SK-N-SH treated with all-trans-retinoic acid at 6 μM for 48 hours (cell line): ENCODE measurements around the gene ANKRD13A.

Source experiments
- ATAC-seq: fragments of 200-7000 bp; cut with Tn5 transposase; 3 replicates; pipeline ENCODE4 v1.9.1; 2020; ENCODE audit warnings: mild to moderate bottlenecking, moderate library complexity
- CSDC2 ChIP-seq: fragments of 250-450 bp; sonication (Bioruptor Pico); IDR thresholded peaks from 2 replicates; pipeline ENCODE4 v1.5.0; 2020; ENCODE audit warnings: mild to moderate bottlenecking, moderate library complexity
- ESRRG ChIP-seq: fragments of 250-450 bp; sonication (Bioruptor Pico); IDR thresholded peaks from 2 replicates; pipeline ENCODE4 v1.6.1; 2021; ENCODE audit warnings: mild to moderate bottlenecking
- GLIS3 ChIP-seq: fragments of 250-450 bp; sonication (Bioruptor Pico); IDR thresholded peaks from 2 replicates; pipeline ENCODE4 v1.5.0; 2020; ENCODE audit warnings: mild to moderate bottlenecking, moderate library complexity
- OSR1 ChIP-seq: fragments of 250-450 bp; sonication (Bioruptor Pico); IDR thresholded peaks from 2 replicates; pipeline ENCODE4 v1.8.0; 2022; ENCODE audit warnings: moderate library complexity, mild to moderate bottlenecking, inconsistent platforms
- PPARA ChIP-seq: fragments of 250-450 bp; sonication (Bioruptor Pico); IDR thresholded peaks from 2 replicates; pipeline ENCODE4 v1.5.0; 2020; ENCODE audit warnings: mild to moderate bottlenecking, borderline replicate concordance
- RARB ChIP-seq: fragments of 250-450 bp; sonication (Bioruptor Pico); IDR thresholded peaks from 2 replicates; pipeline ENCODE4 v1.8.0; 2021; ENCODE audit warnings: mild to moderate bottlenecking, moderate library complexity
- TCF4 ChIP-seq: fragments of 250-450 bp; sonication (Bioruptor Pico); IDR thresholded peaks from 2 replicates; pipeline ENCODE4 v1.8.0; 2021; ENCODE audit warnings: mild to moderate bottlenecking, moderate library complexity, borderline replicate concordance
- ZC3H10 ChIP-seq: fragments of 250-450 bp; sonication (Bioruptor Pico); IDR thresholded peaks from 2 replicates; pipeline ENCODE4 v1.5.1; 2021; ENCODE audit warnings: mild to moderate bottlenecking, moderate library complexity
- ZFP3 ChIP-seq: fragments of 250-450 bp; sonication (Bioruptor Pico); IDR thresholded peaks from 2 replicates; pipeline ENCODE4 v1.5.0; 2020; ENCODE audit warnings: mild to moderate bottlenecking, moderate library complexity
- ZFP30 ChIP-seq: fragments of 450-650 bp; formaldehyde crosslinking; IDR thresholded peaks from 2 replicates; pipeline ENCODE4 v1.5.0; 2022; ENCODE audit warnings: mild to moderate bottlenecking, moderate library complexity
- ZNF565 ChIP-seq: fragments of 450-650 bp; formaldehyde crosslinking; conservative IDR thresholded peaks from 2 replicates; pipeline ENCODE4 v1.5.0; 2020; ENCODE audit warnings: low read depth, mild to moderate bottlenecking, moderate library complexity
- ZNF70 ChIP-seq: fragments of 450-650 bp; formaldehyde crosslinking; IDR thresholded peaks from 2 replicates; pipeline ENCODE4 v1.5.0; 2020; ENCODE audit warnings: mild to moderate bottlenecking, moderate library complexity
- ZNF8 ChIP-seq: fragments of 450-650 bp; formaldehyde crosslinking; IDR thresholded peaks from 2 replicates; pipeline ENCODE4 v1.5.0; 2020; ENCODE audit warnings: mild to moderate bottlenecking, moderate library complexity
- TF ChIP-seq, protein P1 (sequence below): fragments of 250-450 bp; sonication (Bioruptor Pico); IDR thresholded peaks from 2 replicates; pipeline ENCODE4 v1.5.1; 2020; ENCODE audit warnings: low read depth, mild to moderate bottlenecking, moderate library complexity
- TF ChIP-seq, protein P2 (sequence below): fragments of 250-450 bp; sonication (Bioruptor Pico); IDR thresholded peaks from 2 replicates; pipeline ENCODE4 v1.8.0; 2021; ENCODE audit warnings: low read depth, mild to moderate bottlenecking, moderate library complexity, borderline replicate concordance
- TF ChIP-seq, protein P3 (sequence below): fragments of 250-450 bp; sonication (Bioruptor Pico); IDR thresholded peaks from 2 replicates; pipeline ENCODE4 v1.5.0; 2020; ENCODE audit warnings: mild to moderate bottlenecking, moderate library complexity

ANKRD13A gene

DNA sequence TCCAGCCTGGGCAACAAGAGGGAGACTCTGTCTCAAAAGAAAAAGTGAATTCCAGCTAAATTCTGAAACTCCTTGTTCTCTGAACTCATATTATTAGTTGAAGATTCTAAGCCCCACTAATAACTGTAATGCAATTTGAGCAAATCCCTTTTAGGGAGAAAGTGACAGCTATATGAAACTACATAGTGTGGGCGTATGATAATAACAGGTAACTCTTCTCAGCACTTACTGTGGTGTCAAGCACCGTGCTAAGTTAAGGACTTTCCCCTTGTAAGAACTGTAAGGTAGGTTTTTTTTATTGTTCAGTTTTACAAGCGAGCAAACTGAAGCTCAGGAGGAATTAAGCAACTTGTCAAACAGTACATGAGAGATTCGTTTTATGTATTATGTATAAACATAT, 5.4 kb downstream of the ANKRD13A start:
- no peak for ATAC-seq
- no peak for TF ChIP-seq GLIS3
- TF ChIP-seq, protein P1, sequence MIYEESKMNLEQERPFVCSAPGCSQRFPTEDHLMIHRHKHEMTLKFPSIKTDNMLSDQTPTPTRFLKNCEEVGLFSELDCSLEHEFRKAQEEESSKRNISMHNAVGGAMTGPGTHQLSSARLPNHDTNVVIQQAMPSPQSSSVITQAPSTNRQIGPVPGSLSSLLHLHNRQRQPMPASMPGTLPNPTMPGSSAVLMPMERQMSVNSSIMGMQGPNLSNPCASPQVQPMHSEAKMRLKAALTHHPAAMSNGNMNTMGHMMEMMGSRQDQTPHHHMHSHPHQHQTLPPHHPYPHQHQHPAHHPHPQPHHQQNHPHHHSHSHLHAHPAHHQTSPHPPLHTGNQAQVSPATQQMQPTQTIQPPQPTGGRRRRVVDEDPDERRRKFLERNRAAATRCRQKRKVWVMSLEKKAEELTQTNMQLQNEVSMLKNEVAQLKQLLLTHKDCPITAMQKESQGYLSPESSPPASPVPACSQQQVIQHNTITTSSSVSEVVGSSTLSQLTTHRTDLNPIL (CRISPR knock-in tag): no peak
- TF ChIP-seq OSR1 (CRISPR knock-in tag): no peak
- TF ChIP-seq RARB: no peak
- TF ChIP-seq ZFP30 (CRISPR knock-in tag): no peak
- TF ChIP-seq ZNF8 (CRISPR knock-in tag): no peak
- TF ChIP-seq ZC3H10: no peak
- TF ChIP-seq ZFP3: no peak
- no peak for TF ChIP-seq PPARA (CRISPR knock-in tag)
- TF ChIP-seq, all 23 proteins: peak for 0

DNA sequence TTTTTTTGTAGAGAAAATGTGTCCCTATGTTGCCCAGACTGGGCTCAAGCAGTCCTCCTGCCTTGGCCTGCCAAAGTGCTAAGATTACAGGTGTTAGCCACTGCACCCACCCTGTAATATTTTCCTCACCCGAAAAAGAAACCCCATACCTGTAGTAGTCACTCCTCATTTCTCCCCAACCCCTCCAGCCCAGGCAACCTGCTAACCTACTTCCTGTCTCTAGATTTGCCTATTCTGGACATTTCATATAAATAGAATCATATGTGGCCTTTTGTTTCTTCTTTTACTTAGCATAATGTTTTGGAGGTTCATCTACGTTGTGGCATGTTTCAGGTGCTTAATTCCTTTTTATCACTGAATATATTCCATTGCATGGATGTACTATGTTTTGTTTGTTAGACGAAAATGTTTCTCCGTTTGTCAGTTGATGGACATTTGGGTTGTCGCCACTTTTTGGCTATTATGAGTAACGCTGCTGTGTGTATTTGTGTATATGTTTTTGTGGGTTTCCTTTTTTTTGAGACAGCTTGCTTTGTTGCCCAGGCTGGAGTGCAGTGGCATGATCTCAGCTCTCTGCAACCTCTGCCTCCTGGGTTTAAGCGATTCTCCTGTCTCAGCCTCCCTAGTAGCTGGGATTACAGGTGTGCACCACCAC, 6.2 kb downstream of the ANKRD13A start:
- no peak for ATAC-seq
- TF ChIP-seq PPARA (CRISPR knock-in tag) (no peak), ZNF565 (CRISPR knock-in tag) (no peak), ZNF8 (CRISPR knock-in tag) (no peak), GLIS3 (no peak), ZC3H10 (no peak), ESRRG (CRISPR knock-in tag) (no peak), ZNF70 (CRISPR knock-in tag) (no peak)
- TF ChIP-seq, protein P2, sequence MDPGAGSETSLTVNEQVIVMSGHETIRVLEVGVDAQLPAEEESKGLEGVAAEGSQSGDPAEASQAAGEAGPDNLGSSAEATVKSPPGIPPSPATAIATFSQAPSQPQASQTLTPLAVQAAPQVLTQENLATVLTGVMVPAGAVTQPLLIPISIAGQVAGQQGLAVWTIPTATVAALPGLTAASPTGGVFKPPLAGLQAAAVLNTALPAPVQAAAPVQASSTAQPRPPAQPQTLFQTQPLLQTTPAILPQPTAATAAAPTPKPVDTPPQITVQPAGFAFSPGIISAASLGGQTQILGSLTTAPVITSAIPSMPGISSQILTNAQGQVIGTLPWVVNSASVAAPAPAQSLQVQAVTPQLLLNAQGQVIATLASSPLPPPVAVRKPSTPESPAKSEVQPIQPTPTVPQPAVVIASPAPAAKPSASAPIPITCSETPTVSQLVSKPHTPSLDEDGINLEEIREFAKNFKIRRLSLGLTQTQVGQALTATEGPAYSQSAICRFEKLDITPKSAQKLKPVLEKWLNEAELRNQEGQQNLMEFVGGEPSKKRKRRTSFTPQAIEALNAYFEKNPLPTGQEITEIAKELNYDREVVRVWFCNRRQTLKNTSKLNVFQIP (CRISPR knock-in tag): no peak
- TF ChIP-seq, protein P3, sequence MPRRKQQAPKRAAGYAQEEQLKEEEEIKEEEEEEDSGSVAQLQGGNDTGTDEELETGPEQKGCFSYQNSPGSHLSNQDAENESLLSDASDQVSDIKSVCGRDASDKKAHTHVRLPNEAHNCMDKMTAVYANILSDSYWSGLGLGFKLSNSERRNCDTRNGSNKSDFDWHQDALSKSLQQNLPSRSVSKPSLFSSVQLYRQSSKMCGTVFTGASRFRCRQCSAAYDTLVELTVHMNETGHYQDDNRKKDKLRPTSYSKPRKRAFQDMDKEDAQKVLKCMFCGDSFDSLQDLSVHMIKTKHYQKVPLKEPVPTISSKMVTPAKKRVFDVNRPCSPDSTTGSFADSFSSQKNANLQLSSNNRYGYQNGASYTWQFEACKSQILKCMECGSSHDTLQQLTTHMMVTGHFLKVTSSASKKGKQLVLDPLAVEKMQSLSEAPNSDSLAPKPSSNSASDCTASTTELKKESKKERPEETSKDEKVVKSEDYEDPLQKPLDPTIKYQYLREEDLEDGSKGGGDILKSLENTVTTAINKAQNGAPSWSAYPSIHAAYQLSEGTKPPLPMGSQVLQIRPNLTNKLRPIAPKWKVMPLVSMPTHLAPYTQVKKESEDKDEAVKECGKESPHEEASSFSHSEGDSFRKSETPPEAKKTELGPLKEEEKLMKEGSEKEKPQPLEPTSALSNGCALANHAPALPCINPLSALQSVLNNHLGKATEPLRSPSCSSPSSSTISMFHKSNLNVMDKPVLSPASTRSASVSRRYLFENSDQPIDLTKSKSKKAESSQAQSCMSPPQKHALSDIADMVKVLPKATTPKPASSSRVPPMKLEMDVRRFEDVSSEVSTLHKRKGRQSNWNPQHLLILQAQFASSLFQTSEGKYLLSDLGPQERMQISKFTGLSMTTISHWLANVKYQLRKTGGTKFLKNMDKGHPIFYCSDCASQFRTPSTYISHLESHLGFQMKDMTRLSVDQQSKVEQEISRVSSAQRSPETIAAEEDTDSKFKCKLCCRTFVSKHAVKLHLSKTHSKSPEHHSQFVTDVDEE (CRISPR knock-in tag): no peak

DNA sequence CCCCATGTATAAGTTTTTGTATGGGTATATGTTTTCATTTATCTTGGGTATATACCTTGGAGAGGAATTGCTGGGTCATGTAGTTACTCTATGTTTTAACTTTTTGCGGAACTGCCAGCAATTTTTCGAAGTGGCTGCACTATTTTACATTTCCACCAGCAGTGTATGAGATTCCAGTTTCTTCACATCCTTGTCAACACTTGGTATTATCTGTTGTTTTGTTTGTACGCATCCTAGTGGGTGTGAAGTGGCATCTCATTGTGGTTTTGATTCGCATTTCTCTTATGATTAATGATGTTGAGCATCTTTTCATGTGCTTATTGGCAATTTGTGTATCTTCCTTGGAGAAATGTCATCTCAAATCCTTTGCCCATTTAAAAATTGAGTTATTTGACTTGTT, 6.9 kb downstream of the ANKRD13A start:
- ATAC-seq: no peak

More for the DNA sequence above, 6.9 kb downstream of the ANKRD13A start:
- TF ChIP-seq, protein P3 (CRISPR knock-in tag): no peak
- TF ChIP-seq CSDC2 (no peak), TCF4 (CRISPR knock-in tag) (no peak), ZNF565 (CRISPR knock-in tag) (no peak)
- TF ChIP-seq, protein P2 (CRISPR knock-in tag): no peak
